ENCODE measurements around the gene EIF2B4. TPM values are rescaled to one million over a fixed set of nuclear protein-coding genes. Genes with fewer than 3 reads are reported as not detected.

Gene EIF2B4
- total and polyA plus RNA-seq, 2 of the 8 experiments (the other 6 are each of a cell fraction or from before 2014, with no cell fraction given) = 60.0 to 63.2 TPM

DNA sequence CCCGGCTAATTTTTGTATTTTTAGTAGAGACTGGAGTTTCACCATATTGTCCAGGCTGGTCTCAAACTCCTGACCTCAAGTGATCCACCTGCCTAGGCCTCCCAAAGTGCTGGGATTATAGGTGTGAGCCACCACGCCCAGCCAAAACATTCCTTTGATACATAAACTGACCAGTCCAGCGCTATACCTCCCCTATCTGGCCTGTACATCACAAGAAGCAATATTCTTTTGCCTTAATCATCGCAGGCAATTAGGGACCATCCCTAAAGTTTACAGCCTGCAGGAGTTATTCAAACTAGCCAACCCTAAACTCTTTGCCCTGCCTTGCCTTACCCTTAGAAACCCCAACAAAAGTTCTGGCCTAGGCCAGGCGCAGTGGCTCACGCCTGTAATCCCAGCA, 46.0 kb upstream of the EIF2B4 start (continued):
- TF ChIP-seq YY1 (IDR thresholded peaks at IDR 0.05; ENCODE audit: low read depth, low read length) = no peak
